Ovary (tissue), 9 donors: ENCODE measurements around the gene UBL5. TPM values are rescaled to one million over a fixed set of nuclear protein-coding genes. Genes with fewer than 3 reads are reported as not detected.

Experiments
- DNase-seq, 5 donors: peaks; one replicate each; pipeline ENCODE4 v3.0.0-alpha.2; 2019 to 2020
- H3K27ac ChIP-seq, 2 donors: fragments of 200-600 bp; one replicate each; pipeline versions ENCODE4 v1.5.1 to v1.8.0; 2019 to 2022
- H3K27me3 ChIP-seq: fragments of 200-600 bp; one replicate; pipeline ENCODE4 v1.8.0; 2022
- H3K36me3 ChIP-seq: fragments of 200-600 bp; sonication (generic); one replicate; pipeline ENCODE4 v1.5.1; 2019
- H3K4me1 ChIP-seq: one replicate; pipeline ENCODE4 v1.8.1; 2013; ENCODE audit warnings: mild to moderate bottlenecking, moderate library complexity; ENCODE audit not compliant: insufficient read depth
- H3K4me3 ChIP-seq: fragments of 200-600 bp; sonication (generic); one replicate; pipeline ENCODE4 v1.5.1; 2017
- H3K9me3 ChIP-seq, 2 donors: fragments of 200-600 bp in 1 of 2; sonication (generic) in 1 of 2; one replicate each; pipeline versions ENCODE4 v1.5.1 to v1.8.1; 2013 to 2019; ENCODE audit warnings: mild to moderate bottlenecking in 1 of 2, moderate library complexity in 1 of 2
- CTCF ChIP-seq, 3 donors: fragments of 450-650 bp in 2 of 3; fragments of 200-600 bp in 1 of 3; IDR thresholded peaks; one replicate each; pipeline versions ENCODE4 v1.5.1 to v1.8.0; 2016 to 2022; ENCODE audit warnings: antibody characterized with exemption in 3 of 3, mild to moderate bottlenecking in 1 of 3
- EP300 ChIP-seq: sonication (generic); formaldehyde crosslinking; IDR thresholded peaks from one replicate; pipeline ENCODE4 v1.6.1; 2017; ENCODE audit warnings: antibody characterized with exemption
- POLR2A ChIP-seq: fragments of 450-650 bp; IDR thresholded peaks from one replicate; pipeline ENCODE4 v1.6.1; 2017; ENCODE audit warnings: antibody characterized with exemption, mild to moderate bottlenecking, moderate library complexity
- WGBS, 3 donors: extraction: QIAGEN DNeasy Blood & Tissue Kit in 1 of 3; methylation state at CpG; one replicate each; pipeline versions ENCODE4 v1.1.5 to v1.1.7; 2013 to 2017; 5-methylcytosine and 5-hydroxymethylcytosine counted together
- intact Hi-C, 4 donors: fragments of 100-400 bp; cut with DNase I; formaldehyde crosslinking; loops; one replicate each; pipeline versions ENCODE4 v1.11.0 to v1.15.1; 2022 to 2023
- polyA plus RNA-seq, 2 donors: library from polyadenylated mRNA; stranded (reverse); fragments of 200-250 nt in 1 of 2; fragments of 350-450 nt in 1 of 2; fragmentation: Illumina TruSeq in 1 of 2; extraction: RNeasy Lipid Tissue Mini Kit (QIAGEN cat#74804) in 1 of 2; gene quantifications; one replicate each; pipeline ENCODE4 v1.2.3, GENCODE V29; 2013 to 2014
- total RNA-seq, 7 donors: library from RNA; depleted of rRNA in 2 of 7; stranded (reverse); fragments of >200 nt in 2 of 7; fragmentation: NEBNext Ultra II Directional in 3 of 7; extraction: Animal tissue kit (Norgen Biotek cat#: 25700) in 3 of 7; gene quantifications; one replicate each; pipeline versions ENCODE4 v1.1.0 to v1.2.4, GENCODE V29; 2016 to 2023
- donor health status: DM: no; HTN: no; CAD: no; lungs with moderate emphysema.
- donor health status: DM: no; HTN: no; CAD: no.
- donor health status: Bipolar disorder and iron deficiency.
- donor health status: DM: yes; HTN: yes; CAD: no.
- donor health status: DM: no; HTN: no; CAD: no.
- donor health status: DM: yes; HTN: yes; CAD: no.

The UBL5 gene
- total and polyA plus RNA-seq, 9 donors: 217 to 492 (median 265) TPM

- H3K36me3 ChIP-seq: no peaks in the 10 kb centered on the region
- WGBS, 3 donors: 53 to 75% (median 55%) methylated on average over 5 of the region's 5 CpGs
- no peak overlapping the region for H3K27ac ChIP-seq
Observed at GRCh38 chr19:9797871-9798270, 29.8 kb upstream of the UBL5 start.

DNA sequence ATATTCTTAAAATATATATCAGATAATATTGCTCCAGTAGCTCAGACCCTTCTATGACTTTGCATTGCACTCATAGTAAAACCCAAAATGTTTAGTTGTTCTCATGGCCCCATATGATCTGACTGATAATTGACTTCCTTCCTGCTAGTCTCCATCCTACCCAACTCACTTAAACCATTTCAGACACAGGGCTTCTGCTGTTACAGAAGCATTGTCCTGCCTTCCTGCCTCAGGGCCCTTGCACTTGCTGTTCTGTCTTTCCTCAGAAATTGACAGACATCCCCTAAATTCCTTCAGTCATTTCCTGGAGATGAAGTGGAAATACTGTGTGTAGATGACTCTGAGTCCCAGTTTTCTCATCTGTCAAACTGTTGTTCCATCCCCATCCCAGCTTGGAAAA, 28.6 kb upstream of the UBL5 start:
- DNase-seq: no peak
- TF ChIP-seq EP300: no peak
- TF ChIP-seq CTCF (IDR thresholded peaks at IDR 0.05): no peak
- no peak for TF ChIP-seq POLR2A
- no peak overlapping the region for H3K4me3 ChIP-seq
- intact Hi-C loops: loop anchor here in 3 of 4 donors (5.0 to 10.0 kb wide), 5 partner anchors 177 to 654 kb away; partner anchors contain the start of genes ZNF317 (in 1 of the 3) and ZNF561 (in 1 of the 3)
- H3K27me3 ChIP-seq: no peaks in the 10 kb centered on the region
- no peaks in the 10 kb centered on the region for H3K36me3 ChIP-seq
- no peak overlapping the region for H3K27ac ChIP-seq
- no peaks in the 10 kb centered on the region for H3K4me1 ChIP-seq
- H3K9me3 ChIP-seq: no peaks in the 10 kb centered on the region

More at GRCh38 chr19:9797871-9798270, 29.8 kb upstream of the UBL5 start:
- intact Hi-C loops: loop anchor here in 3 of 4 donors (5.0 to 10.0 kb wide), 5 partner anchors 176 to 653 kb away; partner anchors contain the start of genes ZNF317 (in 1 of the 3) and ZNF561 (in 1 of the 3)
- TF ChIP-seq EP300 (no peak), POLR2A (no peak), CTCF (IDR thresholded peaks at IDR 0.05) (no peak)
- Histone ChIP-seq H3K4me3 (no peak overlapping the region), H3K4me1 (no peaks in the 10 kb centered on the region), H3K27me3 (no peaks in the 10 kb centered on the region), H3K9me3 (no peaks in the 10 kb centered on the region)
- DNase-seq: no peak

DNA sequence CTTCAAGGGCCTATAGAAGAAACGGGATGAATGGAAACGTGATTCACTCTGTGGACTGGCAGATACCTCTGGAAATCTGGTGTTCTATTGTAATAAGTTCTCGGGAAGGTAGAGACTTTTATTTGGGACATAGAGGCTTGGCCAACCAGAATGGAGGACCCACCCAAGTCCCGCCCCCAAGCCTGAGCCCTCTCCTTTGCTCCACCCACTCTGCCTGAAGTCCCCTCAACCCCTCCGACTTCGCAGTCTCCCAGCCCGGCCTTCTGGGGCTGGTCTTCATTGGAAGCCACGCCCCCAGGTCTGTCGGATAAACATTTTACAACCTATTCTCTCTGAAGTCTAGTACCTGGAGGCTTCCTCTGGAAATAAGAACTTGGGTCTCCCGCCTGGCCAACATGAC, 25.7 kb upstream of the UBL5 start:
- intact Hi-C loops: loop anchor here in 1 of 4 donors (10.0 kb wide), 1 partner anchor 597 kb away; no protein-coding TSS in a partner anchor
- no peaks in the 10 kb centered on the region for H3K9me3 ChIP-seq
- WGBS, 3 donors: 89 to 91% (median 89%) methylated on average over 10 of the region's 10 CpGs

DNA sequence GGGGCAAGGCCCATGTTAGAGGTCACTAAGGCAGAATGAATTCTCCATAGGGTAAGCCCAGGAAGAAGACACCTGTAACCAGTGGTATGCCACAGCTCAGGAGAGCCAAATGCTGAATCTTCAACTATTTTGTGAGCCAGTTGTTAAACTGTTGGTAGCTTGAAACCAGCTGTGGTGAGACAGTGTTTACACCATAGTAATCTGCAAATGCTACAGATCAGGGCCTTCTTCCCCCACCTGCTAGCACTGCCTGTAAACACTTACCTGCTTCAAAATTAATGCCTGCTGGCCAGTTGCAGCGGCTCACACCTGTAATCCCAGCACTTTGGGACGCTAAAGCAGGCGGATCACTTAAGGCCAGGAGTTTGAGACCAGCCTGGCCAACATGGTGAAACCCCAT, 20.9 kb upstream of the UBL5 start:
- TF ChIP-seq POLR2A (no peak), EP300 (no peak)
- no peaks in the 10 kb centered on the region for H3K9me3 ChIP-seq
- no peaks in the 10 kb centered on the region for H3K4me1 ChIP-seq
- no peaks in the 10 kb centered on the region for H3K27me3 ChIP-seq
- DNase-seq: no peak
- no peak overlapping the region for H3K27ac ChIP-seq
- H3K36me3 ChIP-seq: no peaks in the 10 kb centered on the region
- intact Hi-C loops: loop anchor here in 1 of 4 donors (10.0 kb wide), 1 partner anchor 602 kb away; no protein-coding TSS in a partner anchor
- 87 to 90% (median 89%) methylated on average over 3 of the region's 3 CpGs for WGBS, 3 donors
- H3K4me3 ChIP-seq: no peak overlapping the region

More for the DNA sequence above, 25.7 kb upstream of the UBL5 start:
- H3K27me3 ChIP-seq: no peaks in the 10 kb centered on the region
- no peaks in the 10 kb centered on the region for H3K4me1 ChIP-seq
- DNase-seq: no peak
- H3K36me3 ChIP-seq: no peaks in the 10 kb centered on the region
- H3K27ac ChIP-seq: no peak overlapping the region
- TF ChIP-seq CTCF (IDR thresholded peaks at IDR 0.05): no peak
- TF ChIP-seq POLR2A: no peak
- no peak for TF ChIP-seq EP300
- H3K4me3 ChIP-seq: no peak overlapping the region
